Activated naive CD8-positive, alpha-beta T cell treated with anti-CD3 and anti-CD28 coated beads, Interleukin-2, amount 10 ng/mL, durations not matched to agents 7 days and 5 days (primary cell): Measurements from ENCODE around the gene FCHO1. TPM values are rescaled to one million over a fixed set of nuclear protein-coding genes. Genes with fewer than 3 reads are reported as not detected.

Source experiments
- ATAC-seq: fragments of 150-1000 bp; cut with Tn5 transposase; one replicate; pipeline ENCODE4 v1.10.0; 2021; ENCODE audit warnings: low read depth, moderate library complexity
- POLR2A ChIA-PET: fragments of 350-600 bp; sonication (Branson Sonifier 250); formaldehyde crosslinking; loops from one replicate; lab custom pipeline; 2021; ENCODE audit warnings: antibody characterized with exemption; lab: Charles Lee
- DNase-seq: peaks from one replicate; pipeline ENCODE4 v3.0.0; 2021
- H3K27ac Mint-ChIP-seq: one replicate; pipeline ENCODE4 v1.8.0; 2022; ENCODE audit warnings: mild to moderate bottlenecking, mixed read lengths
- H3K27me3 Mint-ChIP-seq: one replicate; pipeline ENCODE4 v1.8.0; 2022; ENCODE audit warnings: mild to moderate bottlenecking, moderate library complexity, mixed read lengths
- H3K36me3 Mint-ChIP-seq: one replicate; pipeline ENCODE4 v1.8.0; 2021; ENCODE audit warnings: mild to moderate bottlenecking, mixed read lengths
- H3K4me1 Mint-ChIP-seq: one replicate; pipeline ENCODE4 v1.8.0; 2021; ENCODE audit warnings: mixed read lengths
- H3K4me3 Mint-ChIP-seq: one replicate; pipeline ENCODE4 v1.8.0; 2022; ENCODE audit warnings: mild to moderate bottlenecking, moderate library complexity, mixed read lengths
- H3K9me3 Mint-ChIP-seq: one replicate; pipeline ENCODE4 v1.8.0; 2021; ENCODE audit warnings: mixed read lengths
- total RNA-seq, 2 experiments: library from RNA; stranded (reverse); gene quantifications; one replicate each; pipeline ENCODE4 v1.2.3, GENCODE V29; 2021

Gene FCHO1
- total RNA-seq, 2 experiments from 2014 or later, result 74.2 to 77.9 TPM

DNA sequence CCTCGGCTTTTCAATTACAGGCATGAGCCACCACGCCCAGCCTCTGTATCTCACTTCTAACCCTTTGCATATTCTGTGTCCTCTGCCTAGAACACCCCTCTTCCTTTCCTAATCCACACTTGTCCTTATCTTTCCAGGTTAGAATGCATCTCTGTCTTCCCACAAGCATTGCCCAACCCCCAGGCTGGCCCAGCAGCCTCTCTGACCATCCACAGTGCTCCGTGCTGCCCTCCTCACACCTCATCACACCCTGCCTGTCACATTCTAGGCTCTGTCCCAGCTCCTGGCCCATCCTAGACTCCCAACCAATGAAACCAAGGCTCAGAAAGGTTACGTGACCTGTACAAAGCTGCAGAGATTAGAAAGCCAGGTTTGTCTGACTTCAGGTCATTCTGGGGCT lies 85.3 kb downstream of the FCHO1 start:
- Mint-ChIP-seq H3K27me3 (no peaks in the 10 kb centered on the region), H3K36me3 (peaks cover 64% of the 10 kb centered on the region), H3K9me3 (peaks cover 1% of the 10 kb centered on the region), H3K4me3 (no peak overlapping the region), H3K27ac (peak overlapping the region; percentile 55), H3K4me1 (peaks cover 9% of the 10 kb centered on the region)
- no peak for DNase-seq
- POLR2A ChIA-PET, result no interaction called here
- ATAC-seq, result no peak

DNA sequence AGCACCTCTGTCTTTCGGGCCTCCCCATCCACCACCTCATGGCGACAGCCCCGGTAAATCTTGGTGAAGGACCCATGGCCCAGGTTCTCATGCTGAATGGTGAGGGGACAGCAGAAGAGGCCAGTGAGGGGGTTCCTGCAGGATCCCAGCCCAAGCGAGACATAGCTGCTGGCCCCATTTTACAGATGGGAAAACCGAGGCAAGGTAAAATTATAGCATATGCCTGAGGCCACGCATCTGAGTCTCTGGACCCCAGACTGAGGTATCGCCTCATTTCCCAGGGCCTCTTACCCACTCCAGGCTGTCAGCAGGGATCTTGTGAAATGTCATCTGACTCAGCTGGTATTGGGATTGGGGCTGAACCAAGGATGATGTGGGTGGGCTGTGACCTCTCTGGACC lies 86.7 kb downstream of the FCHO1 start:
- ATAC-seq, result no peak
- Mint-ChIP-seq H3K36me3 (peaks cover 59% of the 10 kb centered on the region), H3K9me3 (no peaks in the 10 kb centered on the region), H3K4me3 (no peak overlapping the region), H3K27me3 (no peaks in the 10 kb centered on the region), H3K4me1 (peaks cover 10% of the 10 kb centered on the region), H3K27ac (no peak overlapping the region)
- no peak for DNase-seq
- POLR2A ChIA-PET, result interaction anchor here (0.7 kb wide), 1 partner anchor 9 kb away, joined by 4 read pairs; no protein-coding TSS in a partner anchor

Other genes starting within 250 kb of the FCHO1 start
- 10 to 100 TPM; 85.4 to 90.3 TPM for gene PGLS, start 239.8 kb upstream of the FCHO1 start, total RNA-seq
- gene COLGALT1, start 195.8 kb upstream of the FCHO1 start, total RNA-seq, result 10 to 100 TPM; 63.3 to 68.4 TPM
- under 1 TPM; 0.06 to 0.25 TPM for gene UNC13A, start 63.1 kb upstream of the FCHO1 start, total RNA-seq
- gene MAP1S, start 32.0 kb upstream of the FCHO1 start, total RNA-seq, result 10 to 100 TPM; 71.2 to 78.4 TPM
- gene B3GNT3, start 43.7 kb downstream of the FCHO1 start, total RNA-seq, result not detected
- gene INSL3, start 70.0 kb downstream of the FCHO1 start, total RNA-seq, result 1 to 10 TPM; 1.6 to 2.9 TPM
- 100 to 1,000 TPM; 119 to 122 TPM for gene JAK3, start 96.5 kb downstream of the FCHO1 start, total RNA-seq
- 1,000 to 10,000 TPM; 2,260 to 2,272 TPM for gene RPL18A, start 108.4 kb downstream of the FCHO1 start, total RNA-seq
- gene SLC5A5, start 120.5 kb downstream of the FCHO1 start, total RNA-seq, result 1 to 10 TPM; 1.8 to 2.2 TPM
- gene CCDC124, start 181.5 kb downstream of the FCHO1 start, total RNA-seq, result 10 to 100 TPM; 54.2 to 56.4 TPM
- not detected for gene KCNN1, start 215.6 kb downstream of the FCHO1 start, total RNA-seq